Measurements from ENCODE around the gene LIPC.

Gene LIPC

DNA sequence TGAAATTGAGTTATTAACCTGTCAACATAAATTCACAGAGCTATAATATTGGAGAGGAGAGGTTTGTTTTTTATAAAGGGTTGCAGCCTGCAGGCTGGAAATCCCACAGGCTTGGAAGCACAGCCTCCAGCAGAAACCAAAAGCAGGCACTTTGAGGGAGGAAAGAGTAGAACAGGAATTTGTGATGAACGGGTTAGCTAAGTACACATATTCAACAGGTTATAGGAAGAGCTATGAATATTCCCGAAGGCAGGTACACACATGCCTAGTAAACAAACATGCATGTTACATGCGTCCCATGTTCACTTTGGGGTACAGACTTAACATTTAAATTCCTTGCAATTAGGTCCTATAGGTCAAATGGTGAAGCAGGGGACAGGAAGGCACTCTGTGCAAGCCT is 25.9 kb upstream of the LIPC start:
- no peak for DNase-seq (ENCODE audit: insufficient read length, low spot score)
- FAIRE-seq, result no peak

DNA sequence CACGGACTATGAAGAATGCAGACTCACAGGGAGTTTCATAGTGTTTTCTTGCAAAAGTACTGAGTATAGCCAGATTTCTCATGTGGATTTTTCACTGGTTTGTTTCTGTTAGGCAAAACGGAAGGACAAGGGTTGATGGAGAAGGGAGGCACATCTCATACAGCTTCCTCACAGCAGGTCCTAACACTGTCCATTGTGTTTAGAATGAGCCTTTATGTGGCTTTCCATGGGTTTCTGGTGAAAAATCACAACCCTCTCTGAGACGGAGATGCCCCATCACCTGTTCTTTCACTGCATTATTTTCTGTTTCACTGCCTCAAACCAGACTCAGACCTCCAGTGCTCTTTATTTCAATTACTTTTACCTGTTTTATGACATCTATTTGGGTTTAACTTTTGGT is 25.0 kb upstream of the LIPC start:
- DNase-seq (ENCODE audit: insufficient read length, low spot score) (no peak), FAIRE-seq (no peak)

DNA sequence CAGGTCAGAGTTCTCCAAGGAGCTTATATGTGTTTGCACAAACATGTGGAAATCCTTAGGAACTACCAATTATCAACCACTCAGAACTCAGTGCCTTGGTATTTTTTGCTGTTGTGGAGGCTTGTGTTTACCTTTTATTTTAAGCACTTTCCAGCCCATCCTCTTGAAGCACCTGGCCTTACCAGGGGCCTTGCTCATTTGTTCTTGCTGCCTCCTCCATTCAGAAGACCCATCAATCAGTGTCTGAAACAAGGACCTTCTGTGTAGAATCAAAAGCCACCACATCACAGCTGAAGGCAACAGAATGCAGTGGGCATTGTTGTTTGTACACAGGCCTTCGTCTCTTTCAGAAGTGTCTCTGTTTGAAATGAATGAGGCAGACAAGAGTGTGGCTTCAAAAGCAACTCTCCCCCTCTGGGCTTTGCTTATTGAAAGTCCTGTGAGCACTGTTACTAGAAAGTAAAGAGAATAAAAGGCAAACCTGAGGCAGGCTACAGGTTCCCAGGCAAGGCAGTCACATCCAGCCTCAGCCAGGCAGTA is 24.5 kb upstream of the LIPC start:
- FAIRE-seq, result no peak
- no peak for DNase-seq (ENCODE audit: insufficient read length, low spot score)

DNA sequence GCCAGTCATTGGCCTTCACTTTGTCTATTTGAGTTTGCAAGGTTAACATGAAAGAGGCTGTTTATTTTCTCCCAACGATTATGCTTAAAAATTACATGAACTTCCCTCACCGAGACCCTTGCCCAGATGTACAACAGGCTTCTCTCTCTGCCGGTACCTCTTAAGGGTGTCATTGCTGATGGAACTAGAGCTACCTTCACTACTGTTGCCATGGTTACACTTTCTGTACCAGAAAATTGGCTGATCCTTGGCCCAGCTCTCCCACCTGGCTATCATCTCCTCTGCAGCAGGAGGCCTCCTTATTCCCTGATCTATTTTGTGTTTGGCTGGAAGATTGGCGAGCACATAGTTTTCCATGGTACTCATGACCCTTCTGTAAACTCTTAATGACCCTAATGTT is 24.0 kb upstream of the LIPC start:
- no peak for FAIRE-seq
- no peak for DNase-seq (ENCODE audit: insufficient read length, low spot score)

DNA sequence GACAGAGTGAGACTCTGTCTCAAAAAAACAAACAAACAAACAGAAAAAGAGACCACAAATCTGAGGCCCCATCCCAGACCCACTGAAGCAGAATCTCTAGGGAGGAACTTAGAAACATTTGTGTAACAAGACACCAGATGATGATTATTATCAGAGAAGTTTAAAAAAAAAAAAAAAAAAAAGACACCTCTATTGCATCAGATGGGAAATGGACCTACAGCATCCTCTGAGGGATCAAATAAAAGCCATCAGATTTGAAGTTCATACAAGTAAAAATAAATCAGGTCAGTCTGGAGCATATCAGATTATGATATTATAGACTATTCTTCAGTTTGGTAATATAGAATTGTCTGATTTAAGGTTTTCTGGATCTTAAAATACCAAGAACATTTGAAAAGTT is 21.9 kb upstream of the LIPC start:
- DNase-seq (ENCODE audit: insufficient read length, low spot score) (no peak), FAIRE-seq (no peak)

DNA sequence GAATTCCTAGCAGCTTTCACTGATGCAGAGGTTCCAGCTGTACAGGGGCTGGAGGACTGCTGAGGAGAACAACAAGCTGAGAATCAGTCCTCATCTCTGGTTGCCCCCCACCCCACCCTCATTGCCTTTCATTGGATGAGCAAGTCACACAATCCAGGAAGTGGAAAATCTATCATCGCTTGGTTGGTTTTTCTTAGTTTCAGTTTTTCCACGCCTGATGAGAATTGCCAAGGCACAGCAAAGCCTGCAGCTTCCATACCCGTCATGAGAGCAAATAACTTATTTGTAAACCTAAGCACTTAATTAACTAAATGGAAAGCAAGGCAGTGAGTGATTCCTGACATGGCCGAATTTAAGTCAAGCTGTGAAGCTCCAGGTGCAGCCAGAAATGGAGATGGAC is 21.4 kb upstream of the LIPC start:
- no peak for FAIRE-seq
- DNase-seq (ENCODE audit: insufficient read length, low spot score), result no peak

DNA sequence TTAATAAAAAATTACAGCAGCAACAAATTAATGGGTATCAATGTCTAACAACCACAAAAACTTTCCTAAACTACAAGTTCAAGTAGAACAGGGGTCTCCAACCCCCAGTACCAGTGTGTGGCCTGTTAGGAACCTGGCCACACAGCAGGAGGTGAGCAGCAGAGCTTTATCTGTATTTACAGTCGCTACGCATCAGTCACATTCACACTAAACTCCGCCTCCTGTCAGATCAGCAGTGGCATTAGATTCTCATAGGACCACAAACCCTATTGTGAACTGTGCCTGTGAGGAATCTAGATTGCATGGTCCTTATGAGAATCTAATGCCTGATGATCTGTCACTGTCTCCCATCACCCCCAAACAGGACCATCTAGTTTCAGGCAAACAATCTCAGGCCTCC is 18.5 kb upstream of the LIPC start:
- DNase-seq (ENCODE audit: insufficient read length, low spot score) (no peak), FAIRE-seq (no peak)

DNA sequence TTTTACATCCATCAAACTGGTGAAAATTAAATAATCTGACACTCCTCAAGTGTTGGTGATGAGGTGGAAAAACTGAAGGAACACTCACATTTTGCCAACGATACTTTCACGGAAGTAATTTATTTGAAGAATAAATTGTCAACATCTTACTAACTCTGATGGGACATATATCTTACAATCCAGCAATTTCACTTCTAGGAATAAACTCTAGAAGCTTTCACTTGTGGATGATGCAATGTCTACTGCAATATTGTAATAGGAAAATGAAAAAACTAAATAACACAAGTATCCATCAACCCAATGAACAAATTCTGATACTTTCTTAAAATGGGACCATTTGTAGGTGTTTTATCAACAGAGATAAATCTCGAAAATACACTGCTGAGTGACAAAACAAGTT is 16.2 kb upstream of the LIPC start:
- no peak for FAIRE-seq

DNA sequence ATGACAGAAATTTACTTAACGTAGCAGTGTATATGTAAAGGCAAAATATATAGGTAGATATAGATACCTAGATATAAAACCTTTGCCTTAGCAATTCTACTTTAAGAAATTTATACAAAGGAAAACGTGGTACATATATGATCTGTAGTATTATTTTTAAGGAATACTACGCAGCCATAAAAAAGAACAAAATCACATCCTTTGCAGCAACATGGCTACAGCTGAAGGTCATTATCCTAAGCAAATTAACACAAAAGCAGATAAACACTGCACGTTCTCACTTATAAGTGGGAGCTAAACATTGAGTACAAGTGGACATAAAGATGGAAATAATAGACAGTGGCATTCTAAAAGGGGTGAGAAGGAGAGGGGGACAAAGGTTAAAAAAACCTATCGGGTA is 14.8 kb upstream of the LIPC start:
- DNase-seq (ENCODE audit: insufficient read length, low spot score), result no peak
- FAIRE-seq, result no peak

More for the DNA sequence above, 16.2 kb upstream of the LIPC start:
- DNase-seq (ENCODE audit: insufficient read length, low spot score), result no peak

DNA sequence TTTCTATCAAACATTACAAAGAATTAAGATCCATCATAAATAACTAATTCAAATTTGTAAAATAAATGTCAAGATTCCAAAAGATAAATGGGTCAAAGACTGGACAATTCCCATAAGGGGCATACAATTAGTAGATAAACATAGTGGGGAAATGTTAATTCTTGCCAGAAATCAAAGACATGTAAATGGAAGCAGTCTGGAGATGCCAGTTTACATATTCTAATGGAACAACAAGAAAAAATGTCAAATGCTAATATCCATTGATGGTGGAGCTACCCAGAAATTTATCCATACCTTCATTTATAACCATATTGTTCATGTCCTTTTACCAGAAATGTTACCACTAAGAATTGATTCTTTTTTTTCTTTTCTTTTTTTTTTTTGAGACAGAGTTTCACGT is 13.7 kb upstream of the LIPC start:
- FAIRE-seq (no peak), DNase-seq (ENCODE audit: insufficient read length, low spot score) (no peak)

DNA sequence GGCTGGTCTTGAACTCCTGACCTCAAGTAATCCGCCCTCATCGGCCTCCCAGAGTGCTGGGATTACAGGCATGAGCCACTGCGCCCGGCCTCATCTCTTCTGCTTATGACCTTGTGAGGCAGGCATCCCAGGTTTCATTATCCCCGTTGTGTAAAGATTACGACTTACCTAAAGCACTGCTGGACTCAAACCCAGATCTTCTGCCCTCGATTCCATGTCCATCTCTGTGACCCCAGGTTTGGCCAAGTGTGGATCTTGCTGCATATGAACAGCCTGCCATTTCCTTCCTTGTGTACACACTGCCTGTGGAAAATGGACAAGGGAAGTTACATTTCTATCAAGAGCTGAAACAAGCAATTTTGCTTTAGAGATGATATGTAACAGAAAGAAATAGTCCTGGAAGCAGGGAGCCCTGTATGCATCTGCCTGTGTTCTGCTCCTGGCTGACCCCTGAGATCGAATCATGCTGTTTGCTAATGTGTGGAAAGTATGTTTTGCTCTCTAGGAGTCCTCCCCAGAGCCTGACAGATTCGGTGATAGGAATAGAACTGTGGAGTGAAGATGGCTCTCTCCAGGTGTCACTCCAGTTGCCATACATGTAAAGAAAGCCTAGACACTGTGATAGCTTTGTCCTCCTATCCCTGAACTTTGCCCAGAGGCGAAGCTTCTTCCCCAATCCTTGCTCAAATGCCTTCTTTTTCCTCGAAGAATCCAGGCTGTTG is 11.8 kb upstream of the LIPC start:
- DNase-seq (ENCODE audit: insufficient read length, low spot score) (no peak), FAIRE-seq (no peak)

DNA sequence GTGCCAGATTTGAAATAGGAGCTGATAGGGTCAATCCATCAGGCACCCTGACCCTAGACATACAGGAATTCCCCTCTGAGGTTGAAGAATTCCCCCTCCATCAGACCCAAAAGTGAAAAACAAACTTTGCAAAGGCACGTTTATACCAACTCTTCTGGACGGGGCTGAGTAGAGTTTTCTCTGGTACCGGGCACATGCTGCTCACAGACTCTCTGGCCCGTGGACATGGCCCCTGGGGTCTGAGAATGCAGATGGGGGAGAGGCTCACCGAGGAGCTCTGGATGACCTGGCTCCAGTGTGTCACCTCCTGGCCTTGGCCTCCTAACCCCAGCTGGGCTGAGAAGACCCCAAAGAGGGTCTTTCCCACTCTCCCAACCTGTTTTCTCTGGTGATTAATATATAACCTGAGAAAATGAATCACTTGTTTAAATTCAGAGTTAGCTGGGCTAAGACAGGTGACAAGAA is 11.2 kb upstream of the LIPC start:
- DNase-seq (ENCODE audit: insufficient read length, low spot score), result no peak
- no peak for FAIRE-seq

DNA sequence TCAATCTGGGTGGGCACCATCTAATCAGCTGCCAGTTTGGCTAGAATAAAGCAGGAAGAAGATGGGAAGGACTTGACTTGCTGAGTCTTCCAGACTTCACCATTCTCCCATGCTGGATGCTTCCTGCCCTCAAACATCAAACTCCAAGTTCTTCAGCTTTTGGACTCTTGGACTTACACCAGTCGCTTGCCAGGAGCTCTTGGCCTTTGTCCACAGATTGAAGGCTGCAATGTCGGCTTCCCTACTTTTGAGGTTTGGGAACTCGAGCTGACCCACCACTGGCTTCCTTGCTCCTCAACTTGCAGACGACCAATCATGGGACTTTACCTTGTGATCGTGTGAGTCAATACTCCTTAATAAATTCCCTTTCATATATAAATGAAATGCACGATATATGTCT is 8.6 kb upstream of the LIPC start:
- DNase-seq (ENCODE audit: insufficient read length, low spot score) (no peak), FAIRE-seq (no peak)

DNA sequence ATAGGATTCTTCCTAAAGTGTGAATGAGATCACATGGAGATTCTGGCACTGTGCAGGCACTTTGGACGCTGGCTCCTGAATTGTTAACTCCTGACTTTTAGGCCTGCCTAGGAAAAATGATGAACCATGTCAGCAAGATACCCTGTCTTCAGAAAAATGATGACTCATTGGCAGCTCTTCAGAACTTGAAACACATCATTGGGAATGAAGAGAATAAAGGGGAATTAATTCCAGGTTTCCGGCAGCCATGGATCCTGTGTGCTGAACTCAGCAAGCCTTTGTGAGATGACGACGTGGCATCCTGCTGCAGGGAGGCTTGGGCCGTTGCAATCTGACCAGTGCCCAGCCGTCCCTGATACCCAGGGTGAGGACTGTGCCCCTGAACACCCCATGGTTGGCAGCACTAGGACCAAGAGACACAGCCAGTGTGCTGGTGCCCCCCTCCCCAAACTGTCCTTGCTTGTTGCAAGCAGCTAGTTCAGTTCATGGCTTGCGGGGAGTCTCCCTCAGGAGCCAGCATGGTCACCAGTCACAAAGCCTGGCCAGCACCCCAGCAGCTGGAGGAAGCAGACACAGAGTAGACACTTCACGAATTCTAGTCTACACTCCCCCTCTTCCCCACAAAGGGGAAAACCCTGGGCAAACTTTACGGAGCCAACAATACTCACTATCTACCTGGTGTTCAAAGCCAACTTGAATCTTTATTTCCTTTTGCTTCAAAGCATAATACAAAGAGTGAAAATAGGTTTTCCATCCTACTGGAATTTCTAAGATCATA is 7.8 kb upstream of the LIPC start:
- no peak for DNase-seq (ENCODE audit: insufficient read length, low spot score)
- FAIRE-seq, result no peak

DNA sequence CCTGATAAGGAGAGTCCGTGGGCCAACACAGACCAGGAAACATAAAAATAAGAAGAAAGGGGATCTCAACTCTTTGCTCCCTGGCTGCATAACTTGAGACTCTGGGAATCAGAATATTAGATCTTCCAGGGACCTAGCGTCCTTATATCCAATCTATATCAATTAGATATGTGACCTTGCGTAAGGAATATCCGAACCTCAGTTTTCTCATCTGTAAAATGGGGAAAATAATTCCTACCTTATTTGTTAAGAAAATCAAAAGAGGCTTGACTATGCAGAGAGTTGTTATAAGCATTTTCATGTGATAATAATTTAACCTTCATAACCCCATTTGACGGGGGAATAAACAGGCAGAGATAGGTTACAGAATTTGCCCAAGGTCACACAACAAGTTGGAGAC is 7.1 kb upstream of the LIPC start:
- FAIRE-seq (no peak), DNase-seq (ENCODE audit: insufficient read length, low spot score) (no peak)

DNA sequence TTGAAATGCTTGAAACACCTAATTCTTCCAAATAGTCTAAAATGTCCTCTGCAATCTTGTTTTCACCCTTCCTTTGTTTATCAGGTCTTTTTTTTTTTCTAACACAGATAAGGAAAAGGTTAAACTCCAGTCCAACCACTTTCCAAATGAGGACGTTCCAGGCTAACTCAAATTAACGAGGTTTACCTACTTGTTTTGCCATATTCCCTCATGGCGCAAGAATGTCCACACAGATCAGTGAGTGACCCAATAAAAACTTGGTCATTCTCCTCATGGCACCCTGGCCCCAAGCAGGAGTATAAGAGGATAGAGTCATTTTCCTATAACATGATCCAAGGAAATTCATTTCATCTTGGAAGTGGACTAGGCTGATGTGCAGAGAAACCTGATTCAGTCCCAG is 6.6 kb upstream of the LIPC start:
- no peak for FAIRE-seq
- DNase-seq (ENCODE audit: insufficient read length, low spot score), result no peak

DNA sequence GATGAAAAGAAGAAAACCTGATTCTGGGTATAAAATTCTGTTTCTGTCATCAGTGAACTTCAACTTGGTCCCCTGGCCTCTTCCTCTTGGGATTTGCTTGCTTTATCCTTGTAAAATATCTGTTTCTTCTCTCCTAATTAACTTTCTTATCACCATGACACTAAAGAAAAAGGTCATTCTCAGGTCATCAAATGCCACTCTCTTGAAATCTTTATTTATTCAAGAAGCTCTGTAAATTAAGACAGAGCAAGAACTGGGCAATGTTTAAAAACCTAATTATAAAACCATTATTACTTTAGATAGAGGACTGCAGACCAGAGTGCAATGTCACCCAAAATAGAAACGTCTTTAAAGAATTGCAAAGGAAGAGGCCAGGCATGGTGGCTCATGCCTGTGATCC is 6.0 kb upstream of the LIPC start:
- no peak for DNase-seq (ENCODE audit: insufficient read length, low spot score)
- no peak for FAIRE-seq

DNA sequence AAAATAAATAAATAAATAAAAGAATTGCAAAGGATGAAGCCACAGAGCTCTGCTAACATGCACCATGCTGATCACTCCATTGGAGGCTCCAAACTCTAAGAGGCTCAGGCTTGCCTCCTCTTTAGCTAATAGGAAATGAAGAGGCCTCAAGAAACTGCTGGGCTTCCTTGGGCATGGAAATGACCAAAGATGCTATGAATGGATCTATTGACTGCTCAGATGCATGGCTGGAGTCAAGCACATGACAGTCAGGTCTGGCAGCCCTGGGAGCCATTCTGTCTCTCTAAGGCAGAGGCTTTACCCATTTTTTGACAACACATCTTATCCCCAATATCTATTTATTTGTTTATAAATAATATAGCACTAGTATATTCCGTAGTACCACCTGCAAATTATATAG is 5.3 kb upstream of the LIPC start:
- DNase-seq (ENCODE audit: insufficient read length, low spot score) (no peak), FAIRE-seq (no peak)

DNA sequence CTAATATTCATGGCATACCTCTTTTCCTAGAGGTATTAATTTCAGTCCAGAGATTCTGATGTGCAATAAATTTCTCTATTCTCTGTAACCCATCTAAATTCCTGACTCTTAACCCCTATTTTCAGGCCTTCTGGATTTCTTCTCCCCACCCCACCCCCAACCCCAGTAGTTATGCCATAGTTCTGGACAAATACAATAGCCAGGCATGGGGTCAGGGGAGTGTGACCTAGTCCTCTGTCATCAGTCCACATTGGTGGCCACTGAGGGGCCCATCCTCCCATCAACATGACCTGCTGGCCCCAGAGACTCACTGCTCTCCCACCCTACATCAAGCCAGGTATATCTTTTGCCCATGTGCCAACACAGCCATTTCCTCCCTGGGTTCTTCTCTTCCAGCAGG is 3.8 kb upstream of the LIPC start:
- DNase-seq (ENCODE audit: insufficient read length, low spot score) (no peak), FAIRE-seq (no peak)

DNA sequence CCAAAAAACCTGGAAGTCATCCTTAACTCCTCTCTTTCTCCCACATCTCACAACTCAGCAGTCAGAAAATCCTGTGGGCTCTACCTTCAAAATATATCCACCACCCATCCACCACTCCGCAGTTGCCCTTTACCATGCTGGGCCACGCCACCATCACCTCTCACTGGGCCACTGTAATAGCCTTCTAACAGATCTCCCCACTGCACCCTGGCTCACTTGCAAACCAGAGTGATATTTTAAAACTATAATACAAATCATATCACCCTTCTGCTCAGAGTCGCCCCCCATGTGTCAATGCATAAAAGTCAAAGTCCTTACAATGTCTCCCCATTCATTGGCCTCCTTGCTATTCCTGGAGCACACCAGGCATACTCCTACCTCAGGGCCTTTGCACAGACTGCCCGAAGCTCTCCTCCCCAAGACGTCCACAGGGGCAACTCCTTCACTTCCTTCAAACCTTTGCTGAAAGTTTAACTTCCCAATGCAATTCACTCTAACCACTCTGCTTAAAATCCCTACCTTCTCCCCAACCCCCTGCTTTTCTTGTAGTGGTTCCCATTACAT is 1.5 kb upstream of the LIPC start:
- FAIRE-seq (no peak), DNase-seq (ENCODE audit: insufficient read length, low spot score) (no peak)

DNA sequence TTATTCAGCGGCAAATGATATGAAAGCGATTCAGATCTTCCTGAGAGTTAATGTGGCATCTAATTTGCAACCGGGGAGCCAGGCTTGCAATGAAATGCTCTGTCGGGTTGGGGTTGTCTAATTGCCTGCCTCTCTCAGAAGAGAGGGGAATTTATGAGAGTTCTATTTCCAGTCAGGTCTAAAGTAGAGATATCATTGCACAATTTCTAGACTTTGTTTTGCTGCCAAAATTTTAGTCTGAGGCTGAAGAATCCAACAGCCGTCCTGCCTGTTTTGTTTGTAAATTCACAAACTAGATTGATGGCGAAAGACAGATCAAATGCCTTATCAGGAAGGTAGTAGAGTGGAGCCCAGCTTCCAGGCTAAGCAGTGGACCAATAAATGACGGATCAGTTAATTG is 610 bp downstream of the LIPC start:
- DNase-seq (ENCODE audit: insufficient read length, low spot score) (no peak), FAIRE-seq (no peak)
